Cerebellar cortex (tissue), 1 donor: Measurements from ENCODE around the gene SOSTDC1.
A peak's percentile ranks its signal among the peaks of the same experiment; 100 is the strongest.
"Not testable (repeated sequence)": the region's sequence is repeated elsewhere in the genome, so short reads cannot be mapped to it uniquely, and the experiment has no call there.

Source experiments
- DNase-seq: peaks from one replicate; pipeline ENCODE4 v3.0.0-alpha.2; 2015; ENCODE audit warnings: low spot score

SOSTDC1 gene

GRCh38 chr7:16462431-16462889, 3.1 kb downstream of the SOSTDC1 start:
- DNase-seq, result no peak

GRCh38 chr7:16460789-16461493, 4.6 kb downstream of the SOSTDC1 start:
- DNase-seq, result no peak

DNA sequence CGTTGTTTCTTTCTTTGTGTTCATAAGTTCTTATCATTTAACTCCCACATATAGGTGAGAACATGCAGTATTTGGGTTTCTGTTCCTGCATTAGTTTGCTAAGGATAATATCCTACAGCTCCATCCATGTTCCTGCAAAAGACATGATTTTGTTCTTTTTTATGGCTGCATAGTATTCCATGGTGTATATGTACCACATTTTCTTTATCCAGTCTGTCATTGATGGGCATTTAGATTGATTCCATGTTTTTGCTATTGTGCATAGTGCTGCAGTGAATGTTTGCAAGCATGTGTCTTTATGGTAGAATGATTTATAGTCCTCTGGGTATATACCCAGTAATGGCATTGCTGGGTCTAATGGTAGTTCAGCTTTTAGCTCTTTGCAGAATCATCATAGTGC, 9.2 kb downstream of the SOSTDC1 start:
- not testable (repeated sequence) for DNase-seq

GRCh38 chr7:16455591-16455990, 9.9 kb downstream of the SOSTDC1 start:
- DNase-seq, result no peak

DNA sequence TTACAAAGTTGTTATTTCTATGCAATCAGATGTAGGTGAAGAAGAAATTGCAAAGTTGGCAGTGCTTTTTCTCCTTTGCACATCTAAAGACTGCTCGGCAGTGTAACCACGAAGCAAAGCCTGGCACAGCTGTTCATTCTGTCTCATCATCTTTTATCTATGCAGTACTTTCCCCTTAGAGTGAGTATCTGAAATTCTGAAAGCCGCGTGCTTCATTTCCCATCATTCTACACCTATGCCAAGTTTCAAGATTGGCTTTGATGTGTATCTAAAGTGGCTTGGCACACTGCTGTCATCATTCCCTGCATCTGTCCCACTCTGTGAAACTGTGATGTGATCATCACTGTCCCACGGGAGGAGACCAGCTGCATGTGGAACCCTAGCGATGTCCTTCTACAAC, 15.2 kb downstream of the SOSTDC1 start:
- no peak for DNase-seq

- no peak for DNase-seq
These were observed 17.7 kb downstream of the SOSTDC1 start for GRCh38 chr7:16447876-16448275.

DNA sequence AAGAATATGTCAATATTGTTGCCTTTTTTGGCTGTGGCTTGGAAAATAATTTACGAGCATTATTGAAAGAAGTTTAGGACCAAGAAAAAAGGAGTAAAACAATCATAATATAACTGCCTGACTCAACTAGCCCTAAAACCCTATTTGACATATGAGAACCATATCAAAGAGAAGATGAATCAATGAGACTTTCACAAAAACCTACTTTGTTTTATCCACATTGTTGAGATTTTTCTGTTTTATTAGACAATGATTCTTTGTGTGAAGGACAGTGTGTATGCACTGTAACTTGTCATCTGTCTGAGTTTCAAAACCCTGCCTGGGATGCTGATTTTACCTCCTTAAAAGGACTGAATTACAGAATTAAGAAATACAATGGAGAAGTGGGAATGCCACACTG, 19.0 kb downstream of the SOSTDC1 start:
- DNase-seq, result no peak

DNA sequence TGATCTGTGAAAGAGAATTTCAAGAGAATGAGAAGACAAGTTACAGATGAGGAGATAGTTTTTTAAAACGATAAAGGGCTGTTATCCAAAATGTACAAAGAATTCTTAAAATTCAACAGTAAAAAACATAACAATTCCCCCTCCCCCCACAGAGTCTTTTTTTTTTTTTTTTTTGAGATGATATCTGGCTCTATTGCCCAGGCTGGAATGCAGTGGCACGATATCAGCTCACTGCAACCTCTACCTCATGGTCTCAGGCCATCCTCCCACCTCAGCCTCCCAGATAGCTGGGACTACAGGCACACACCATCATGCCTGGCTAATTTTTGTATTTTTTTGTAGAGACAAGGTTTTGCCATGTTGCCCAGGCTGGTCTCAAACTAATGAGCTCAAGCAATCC, 21.7 kb downstream of the SOSTDC1 start:
- not testable (repeated sequence) for DNase-seq

DNA sequence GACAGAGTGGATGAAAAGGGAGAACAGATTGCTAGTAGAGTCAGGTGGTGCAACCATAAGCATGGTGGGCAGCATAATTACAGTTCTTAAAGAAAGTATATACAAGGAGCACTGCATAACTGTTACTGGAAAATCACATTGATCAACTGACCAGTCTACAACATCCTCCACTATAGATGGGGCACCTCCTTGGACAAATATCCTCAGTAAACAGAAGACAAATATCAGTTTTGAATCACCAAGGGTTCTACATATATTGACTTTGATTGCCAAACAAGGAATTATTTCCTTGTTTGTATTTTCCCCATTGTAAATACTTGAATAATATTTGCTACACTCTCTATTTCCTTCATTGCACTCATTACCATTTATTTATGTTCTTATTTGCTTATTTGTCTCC, 26.6 kb downstream of the SOSTDC1 start:
- DNase-seq, result no peak

DNA sequence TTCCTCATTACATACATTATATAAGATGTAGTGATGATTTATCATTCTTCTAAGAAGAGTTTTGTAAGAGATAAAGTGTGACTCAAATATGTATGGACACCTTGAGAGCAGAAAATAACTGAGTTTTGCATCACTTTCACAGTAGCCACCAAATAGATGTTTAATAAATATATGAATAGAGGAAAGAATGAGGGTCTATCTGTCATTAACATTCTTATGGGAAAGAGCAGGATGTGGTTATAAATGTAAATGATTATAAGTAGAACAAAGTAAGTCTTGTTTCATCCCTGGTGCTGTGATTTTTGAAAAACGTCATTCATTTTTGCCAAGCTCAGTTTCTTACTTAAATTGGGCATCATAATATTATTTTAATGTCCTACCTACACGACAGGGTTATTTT, 29.2 kb downstream of the SOSTDC1 start:
- no peak for DNase-seq

DNA sequence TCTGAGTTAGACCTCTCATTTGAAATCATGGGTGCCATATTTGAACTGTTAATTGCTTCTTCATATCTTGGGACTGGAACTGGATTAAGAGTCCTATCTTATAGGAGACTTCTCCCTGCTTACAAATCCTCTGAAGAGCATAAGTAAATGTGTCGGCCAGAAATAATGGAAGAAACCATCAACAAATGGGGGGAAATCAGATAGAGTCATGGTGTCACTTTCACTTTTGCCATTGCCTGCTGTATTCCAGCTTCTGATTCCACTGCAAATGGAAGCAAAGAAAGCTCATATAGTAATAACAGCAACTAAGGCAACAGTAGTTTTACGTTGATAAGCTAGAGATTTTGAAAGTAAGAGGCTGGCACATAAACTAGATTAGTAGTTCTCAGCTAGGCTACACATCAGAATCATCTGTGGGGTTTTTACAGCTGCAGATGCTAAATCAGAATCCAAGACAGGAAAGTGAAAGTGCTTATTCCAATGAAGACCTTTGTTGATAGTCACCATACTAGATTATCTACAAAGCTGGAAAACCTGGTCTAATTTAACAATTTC, 31.9 kb downstream of the SOSTDC1 start:
- DNase-seq, result no peak

- DNase-seq, result no peak
These were observed 33.2 kb downstream of the SOSTDC1 start for GRCh38 chr7:16432425-16432731.

GRCh38 chr7:16431646-16432424, 33.7 kb downstream of the SOSTDC1 start:
- DNase-seq, result peak; percentile 25

GRCh38 chr7:16430133-16430532, 35.4 kb downstream of the SOSTDC1 start:
- no peak for DNase-seq

DNA sequence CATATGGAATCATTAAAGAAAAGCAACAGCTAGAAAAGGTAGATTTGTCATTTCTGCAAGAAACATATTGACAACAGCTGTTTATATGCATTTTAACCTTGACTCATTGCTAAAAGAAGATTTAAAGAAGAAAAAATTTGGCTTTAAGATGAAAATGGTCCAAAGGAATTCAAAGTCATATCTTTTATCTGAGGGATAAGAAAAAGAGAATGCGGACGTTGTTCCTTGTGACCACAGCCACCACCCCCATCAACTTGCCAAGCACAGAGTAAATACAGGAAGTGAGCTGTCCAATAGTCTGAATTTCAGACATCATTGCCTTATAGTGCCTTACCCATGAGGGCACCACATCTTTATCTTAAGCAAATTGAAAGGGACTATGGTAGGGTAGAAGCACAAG, 36.9 kb downstream of the SOSTDC1 start:
- no peak for DNase-seq

DNA sequence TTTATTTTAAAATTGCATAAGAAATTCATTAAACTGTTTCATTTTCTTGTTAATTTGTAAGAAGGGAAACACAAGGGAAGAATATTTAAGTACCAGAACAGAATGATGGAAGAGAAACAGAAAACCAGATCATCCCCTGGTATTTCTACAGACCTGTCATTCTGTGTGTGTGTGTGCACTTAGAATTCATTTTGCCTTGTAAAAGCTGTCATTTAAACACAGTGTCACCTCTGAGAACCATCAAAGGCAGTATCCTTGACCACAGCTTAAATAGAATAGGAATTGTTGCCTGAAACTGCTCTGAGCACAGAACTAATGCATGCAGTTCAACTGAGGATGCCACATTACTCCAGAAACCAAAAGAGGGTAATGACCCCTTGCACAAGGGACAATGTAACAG, 37.4 kb downstream of the SOSTDC1 start:
- no peak for DNase-seq

DNA sequence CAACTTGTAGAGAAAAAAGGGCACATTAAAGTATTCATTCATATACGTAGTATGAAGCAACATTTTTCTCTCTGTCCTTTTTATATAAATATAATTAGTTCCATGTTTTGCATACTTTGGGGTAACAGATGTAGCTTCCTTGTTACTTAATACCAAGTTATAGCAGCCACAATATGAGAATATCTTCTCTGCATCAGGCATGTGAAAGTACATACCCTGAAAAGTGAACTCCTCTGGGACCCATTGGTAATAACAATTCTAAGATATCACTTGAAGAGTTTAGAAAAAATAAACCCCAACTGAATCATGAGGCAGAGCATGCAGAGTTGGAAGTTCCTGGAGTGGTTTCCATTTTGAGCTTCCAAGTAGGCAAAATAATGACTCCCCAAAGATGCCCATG, 41.8 kb downstream of the SOSTDC1 start:
- no peak for DNase-seq

- no peak for DNase-seq
These were observed 42.6 kb downstream of the SOSTDC1 start for GRCh38 chr7:16422917-16423316.

DNA sequence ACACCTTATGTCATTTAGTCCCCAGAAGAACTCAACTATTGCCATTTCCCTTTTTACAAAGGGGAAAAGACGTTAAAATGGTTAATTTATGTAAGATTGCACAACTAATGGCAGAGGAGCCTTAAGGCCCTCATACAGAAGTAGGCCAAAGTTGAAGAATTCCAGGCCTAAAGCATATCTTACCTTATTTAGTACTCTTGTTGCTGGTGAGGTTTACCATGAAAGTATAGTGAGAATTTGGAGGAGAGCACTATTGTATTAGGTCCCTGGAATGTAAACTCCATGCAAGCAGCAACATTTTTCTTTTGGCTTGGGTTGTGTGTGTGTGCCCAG, 43.5 kb downstream of the SOSTDC1 start:
- no peak for DNase-seq

DNA sequence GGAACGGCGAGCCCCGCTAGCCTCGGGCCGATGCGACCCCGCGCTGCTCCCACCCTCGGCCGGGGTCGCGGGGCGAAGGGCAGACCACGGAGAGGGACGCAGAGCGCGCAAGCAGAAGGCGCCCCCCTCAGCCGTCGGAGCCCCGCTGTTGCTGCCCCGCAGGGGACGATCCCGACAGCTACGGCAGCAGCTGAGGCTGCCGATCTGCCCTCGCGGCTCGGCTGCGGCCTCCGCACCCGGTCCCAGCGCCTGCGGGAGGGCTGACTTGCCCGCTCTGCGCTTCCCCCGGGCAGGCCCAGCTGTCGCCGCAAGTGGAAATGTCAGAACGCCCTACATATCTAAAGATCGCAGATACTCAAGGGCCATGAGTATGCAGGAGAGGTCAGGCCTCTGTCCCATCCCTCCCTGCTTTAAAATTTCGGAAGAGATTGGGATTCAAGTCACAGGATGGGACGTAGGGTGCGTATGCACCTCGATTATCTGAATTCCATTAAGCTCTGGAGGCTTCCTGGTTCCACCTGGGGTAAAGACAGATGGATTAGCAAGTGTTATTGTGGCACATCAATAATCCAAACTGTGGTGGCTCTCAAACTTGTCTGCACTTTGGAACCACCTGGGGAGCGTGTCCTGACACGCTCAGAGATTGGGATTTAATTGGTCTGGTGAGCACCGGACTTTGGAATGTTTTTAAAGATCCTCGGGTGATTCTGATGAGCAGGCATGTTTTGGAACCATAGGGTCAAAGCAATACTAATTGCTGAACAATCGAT, 44.0 kb downstream of the SOSTDC1 start, which contains the start of gene CRPPA:
TSS of gene CRPPA (minus strand) at position 206 of the 770 bp plus-strand sequence. CDS start 216 bp downstream, outside the sequence.
- peak; percentile 42 for DNase-seq

GRCh38 chr7:16420649-16421332, 44.7 kb downstream of the SOSTDC1 start:
- peak; percentile 92 for DNase-seq

- DNase-seq, result no peak
These were observed 45.2 kb downstream of the SOSTDC1 start for GRCh38 chr7:16420329-16420648.
